Putamen (tissue), 1 donor: Measurements from ENCODE around the gene SBK3.
"Not testable (repeated sequence)": the region's sequence is repeated elsewhere in the genome, so short reads cannot be mapped to it uniquely, and the experiment has no call there.

ENCODE experiments used
- DNase-seq: peaks from one replicate; pipeline ENCODE4 v3.0.0-alpha.2; 2016; ENCODE audit warnings: low spot score

SBK3 gene

GRCh38 chr19:55516878-55517620 lies 28.3 kb downstream of the SBK3 start:
- DNase-seq, result peak; percentile 93

GRCh38 chr19:55508120-55508519 lies 37.2 kb downstream of the SBK3 start:
- no peak for DNase-seq

GRCh38 chr19:55504981-55505380 lies 40.4 kb downstream of the SBK3 start:
- DNase-seq, result no peak

GRCh38 chr19:55504252-55504603 lies 41.1 kb downstream of the SBK3 start:
- no peak for DNase-seq

- peak; percentile 93 for DNase-seq
Measured at GRCh38 chr19:55503502-55504251, 41.7 kb downstream of the SBK3 start.

GRCh38 chr19:55503157-55503501 lies 42.2 kb downstream of the SBK3 start:
- no peak for DNase-seq

- DNase-seq, result no peak
Measured at GRCh38 chr19:55502197-55502952, 43.0 kb downstream of the SBK3 start.

- DNase-seq, result no peak
Measured at GRCh38 chr19:55500368-55500952, 44.9 kb downstream of the SBK3 start.

GRCh38 chr19:55498246-55498840 lies 47.0 kb downstream of the SBK3 start:
- DNase-seq, result no peak

- no peak for DNase-seq
Measured at GRCh38 chr19:55497763-55498162, 47.6 kb downstream of the SBK3 start.

GRCh38 chr19:55496820-55497219 lies 48.5 kb downstream of the SBK3 start:
- not testable (repeated sequence) for DNase-seq

GRCh38 chr19:55495646-55496349 lies 49.5 kb downstream of the SBK3 start:
- no peak for DNase-seq

GRCh38 chr19:55494172-55494761 lies 51.1 kb downstream of the SBK3 start:
- peak; percentile 59 for DNase-seq

- DNase-seq, result no peak
Measured at GRCh38 chr19:55493645-55494171, 51.6 kb downstream of the SBK3 start.

- DNase-seq, result no peak
Measured at GRCh38 chr19:55493052-55493644, 52.2 kb downstream of the SBK3 start.

- DNase-seq, result no peak
Measured at GRCh38 chr19:55492362-55492944, 52.9 kb downstream of the SBK3 start.

GRCh38 chr19:55491546-55492360 lies 53.6 kb downstream of the SBK3 start:
- DNase-seq, result no peak
